ENCODE data around the gene TMEM145.
"Not testable (repeated sequence)": the region's sequence is repeated elsewhere in the genome, so short reads cannot be mapped to it uniquely, and the experiment has no call there.

The TMEM145 gene

GRCh38 chr19:42325896-42326771, 13.0 kb downstream of the TMEM145 start:
- H3K27me3 Mint-ChIP-seq: peaks cover 23% of the 10 kb centered on the region
- H3K4me1 Mint-ChIP-seq (ENCODE audit: low read depth): peaks cover 18% of the 10 kb centered on the region
- H3K4me3 Mint-ChIP-seq: peak overlapping the region; percentile 81
- no peaks in the 10 kb centered on the region for H3K9me3 Mint-ChIP-seq
- peak overlapping the region; percentile 21 for H3K27ac Mint-ChIP-seq
- H3K36me3 Mint-ChIP-seq (ENCODE audit: low read depth): no peaks in the 10 kb centered on the region

- no peaks in the 10 kb centered on the region for H3K36me3 Mint-ChIP-seq (ENCODE audit: low read depth)
- no peak overlapping the region for H3K27ac Mint-ChIP-seq
- H3K27me3 Mint-ChIP-seq: peaks cover 18% of the 10 kb centered on the region
- H3K4me1 Mint-ChIP-seq (ENCODE audit: low read depth): peaks cover 18% of the 10 kb centered on the region
- H3K9me3 Mint-ChIP-seq: no peaks in the 10 kb centered on the region
- H3K4me3 Mint-ChIP-seq: peak overlapping the region; percentile 33
Observed at GRCh38 chr19:42326969-42327368, 13.9 kb downstream of the TMEM145 start.

GRCh38 chr19:42327381-42327780, 14.3 kb downstream of the TMEM145 start:
- Mint-ChIP-seq H3K4me3 (no peak overlapping the region), H3K36me3 (ENCODE audit: low read depth) (no peaks in the 10 kb centered on the region), H3K4me1 (ENCODE audit: low read depth) (peaks cover 18% of the 10 kb centered on the region), H3K27me3 (peaks cover 14% of the 10 kb centered on the region), H3K27ac (no peak overlapping the region), H3K9me3 (no peaks in the 10 kb centered on the region)

- no peak overlapping the region for H3K27ac Mint-ChIP-seq
- no peaks in the 10 kb centered on the region for H3K9me3 Mint-ChIP-seq
- no peaks in the 10 kb centered on the region for H3K36me3 Mint-ChIP-seq (ENCODE audit: low read depth)
- H3K27me3 Mint-ChIP-seq: peaks cover 9% of the 10 kb centered on the region
- no peak overlapping the region for H3K4me3 Mint-ChIP-seq
- peaks cover 18% of the 10 kb centered on the region for H3K4me1 Mint-ChIP-seq (ENCODE audit: low read depth)
Observed at GRCh38 chr19:42328106-42328505, 15.0 kb downstream of the TMEM145 start.

GRCh38 chr19:42328854-42329253, 15.7 kb downstream of the TMEM145 start:
- no peak overlapping the region for H3K27ac Mint-ChIP-seq
- no peaks in the 10 kb centered on the region for H3K9me3 Mint-ChIP-seq
- no peak overlapping the region for H3K4me3 Mint-ChIP-seq
- H3K27me3 Mint-ChIP-seq: peaks cover 5% of the 10 kb centered on the region
- H3K36me3 Mint-ChIP-seq (ENCODE audit: low read depth): no peaks in the 10 kb centered on the region
- H3K4me1 Mint-ChIP-seq (ENCODE audit: low read depth): peaks cover 18% of the 10 kb centered on the region

- H3K27ac Mint-ChIP-seq: no peak overlapping the region
- H3K27me3 Mint-ChIP-seq: no peaks in the 10 kb centered on the region
- no peak overlapping the region for H3K4me3 Mint-ChIP-seq
- H3K4me1 Mint-ChIP-seq (ENCODE audit: low read depth): peaks cover 12% of the 10 kb centered on the region
- H3K36me3 Mint-ChIP-seq (ENCODE audit: low read depth): no peaks in the 10 kb centered on the region
- no peaks in the 10 kb centered on the region for H3K9me3 Mint-ChIP-seq
Observed at GRCh38 chr19:42330241-42330711, 17.2 kb downstream of the TMEM145 start.

- not testable (repeated sequence) for H3K4me3 Mint-ChIP-seq
Observed at GRCh38 chr19:42331333-42331732, 18.2 kb downstream of the TMEM145 start.

GRCh38 chr19:42332059-42332458, 18.9 kb downstream of the TMEM145 start:
- Mint-ChIP-seq H3K27ac (no peak overlapping the region), H3K4me3 (no peak overlapping the region), H3K4me1 (ENCODE audit: low read depth) (peaks cover 1% of the 10 kb centered on the region), H3K36me3 (ENCODE audit: low read depth) (no peaks in the 10 kb centered on the region), H3K27me3 (no peaks in the 10 kb centered on the region), H3K9me3 (no peaks in the 10 kb centered on the region)

More at GRCh38 chr19:42331333-42331732, 18.2 kb downstream of the TMEM145 start:
- H3K4me1 Mint-ChIP-seq (ENCODE audit: low read depth); H3K27ac Mint-ChIP-seq; H3K9me3 Mint-ChIP-seq; H3K27me3 Mint-ChIP-seq; H3K36me3 Mint-ChIP-seq (ENCODE audit: low read depth): not testable (repeated sequence)

GRCh38 chr19:42333018-42333417, 19.9 kb downstream of the TMEM145 start:
- Mint-ChIP-seq H3K36me3 (ENCODE audit: low read depth) (no peaks in the 10 kb centered on the region), H3K27me3 (no peaks in the 10 kb centered on the region), H3K9me3 (no peaks in the 10 kb centered on the region), H3K27ac (no peak overlapping the region), H3K4me3 (no peak overlapping the region), H3K4me1 (ENCODE audit: low read depth) (no peaks in the 10 kb centered on the region)

- no peaks in the 10 kb centered on the region for H3K27me3 Mint-ChIP-seq
- no peaks in the 10 kb centered on the region for H3K4me1 Mint-ChIP-seq (ENCODE audit: low read depth)
- H3K27ac Mint-ChIP-seq: no peak overlapping the region
- H3K4me3 Mint-ChIP-seq: no peak overlapping the region
- no peaks in the 10 kb centered on the region for H3K9me3 Mint-ChIP-seq
- H3K36me3 Mint-ChIP-seq (ENCODE audit: low read depth): peaks cover 3% of the 10 kb centered on the region
Observed at GRCh38 chr19:42333975-42334696, 21.0 kb downstream of the TMEM145 start.

- Mint-ChIP-seq H3K4me1 (ENCODE audit: low read depth) (no peaks in the 10 kb centered on the region), H3K36me3 (ENCODE audit: low read depth) (peaks cover 3% of the 10 kb centered on the region), H3K9me3 (no peaks in the 10 kb centered on the region), H3K27me3 (no peaks in the 10 kb centered on the region), H3K4me3 (no peak overlapping the region), H3K27ac (no peak overlapping the region)
Observed at GRCh38 chr19:42334697-42335373, 21.7 kb downstream of the TMEM145 start.

- Mint-ChIP-seq H3K27me3 (no peaks in the 10 kb centered on the region), H3K4me1 (ENCODE audit: low read depth) (no peaks in the 10 kb centered on the region), H3K4me3 (no peak overlapping the region), H3K36me3 (ENCODE audit: low read depth) (peaks cover 3% of the 10 kb centered on the region), H3K9me3 (no peaks in the 10 kb centered on the region), H3K27ac (no peak overlapping the region)
Observed at GRCh38 chr19:42335374-42335936, 22.3 kb downstream of the TMEM145 start.

- Mint-ChIP-seq H3K27ac (no peak overlapping the region), H3K9me3 (no peaks in the 10 kb centered on the region), H3K36me3 (ENCODE audit: low read depth) (peaks cover 3% of the 10 kb centered on the region), H3K4me3 (no peak overlapping the region), H3K27me3 (no peaks in the 10 kb centered on the region), H3K4me1 (ENCODE audit: low read depth) (no peaks in the 10 kb centered on the region)
Observed at GRCh38 chr19:42335971-42336370, 22.9 kb downstream of the TMEM145 start.

GRCh38 chr19:42339126-42339860, 26.2 kb downstream of the TMEM145 start:
- H3K36me3 Mint-ChIP-seq (ENCODE audit: low read depth); H3K27ac Mint-ChIP-seq; H3K9me3 Mint-ChIP-seq; H3K27me3 Mint-ChIP-seq; H3K4me1 Mint-ChIP-seq (ENCODE audit: low read depth); H3K4me3 Mint-ChIP-seq: not testable (repeated sequence)

Measured in stimulated activated naive CD8-positive, alpha-beta T cell treated with anti-CD3 and anti-CD28 coated beads, Interleukin-15, Interleukin-2, amounts not matched to agents 100 ng/mL and 50 ng/mL, for 24 hours (primary cell).